HG03045 (cell line): ENCODE data around the gene COQ10A.
"Not testable (repeated sequence)": the region's sequence is repeated elsewhere in the genome, so short reads cannot be mapped to it uniquely, and the experiment has no call there.

Experiments used
- ATAC-seq: cut with Tn5 transposase; IDR thresholded peaks from one replicate; pipeline ENCODE4 v1.9.1; 2021; ENCODE audit warnings: mild to moderate bottlenecking, moderate library complexity; ENCODE audit not compliant: unreplicated experiment

Gene COQ10A

DNA sequence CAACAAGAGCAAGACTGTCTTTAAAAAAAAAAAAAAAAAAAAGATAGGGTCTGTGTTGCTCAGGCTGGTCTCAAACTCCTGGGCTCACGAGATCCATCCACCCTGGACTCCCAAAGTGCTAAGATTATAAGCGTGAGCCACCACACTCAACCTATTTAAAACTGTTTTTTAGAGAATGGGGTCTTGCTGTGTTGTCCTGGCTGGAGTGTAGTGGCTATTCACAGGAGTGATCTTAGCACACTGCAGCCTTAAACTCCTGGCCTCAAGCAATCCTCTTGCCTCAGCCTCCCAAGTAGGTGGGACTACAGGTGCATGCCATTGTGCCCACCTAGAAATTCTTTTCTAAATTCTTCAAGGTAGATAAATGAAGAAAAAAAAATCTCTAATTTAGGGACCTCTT lies 7.6 kb downstream of the COQ10A start:
- ATAC-seq = no peak

DNA sequence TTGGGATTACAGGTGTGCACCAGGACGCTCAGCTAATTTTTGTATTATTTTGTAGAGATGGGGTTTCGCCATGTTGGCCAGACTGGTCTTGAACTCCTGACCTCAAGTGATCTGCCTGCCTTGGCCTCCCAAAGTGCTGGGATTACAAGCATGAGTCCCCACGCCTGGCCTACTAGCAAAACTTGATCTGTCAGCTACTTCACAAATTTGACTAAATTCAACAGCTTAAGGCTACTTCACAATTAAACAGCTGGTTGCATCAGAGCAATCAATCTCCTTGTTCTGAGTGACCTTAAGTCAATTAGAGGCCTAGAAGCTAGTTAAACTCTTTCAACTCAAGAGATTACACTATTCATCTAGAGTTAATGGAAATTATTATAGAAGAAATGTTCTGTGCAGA lies 12.2 kb downstream of the COQ10A start:
- no peak for ATAC-seq

DNA sequence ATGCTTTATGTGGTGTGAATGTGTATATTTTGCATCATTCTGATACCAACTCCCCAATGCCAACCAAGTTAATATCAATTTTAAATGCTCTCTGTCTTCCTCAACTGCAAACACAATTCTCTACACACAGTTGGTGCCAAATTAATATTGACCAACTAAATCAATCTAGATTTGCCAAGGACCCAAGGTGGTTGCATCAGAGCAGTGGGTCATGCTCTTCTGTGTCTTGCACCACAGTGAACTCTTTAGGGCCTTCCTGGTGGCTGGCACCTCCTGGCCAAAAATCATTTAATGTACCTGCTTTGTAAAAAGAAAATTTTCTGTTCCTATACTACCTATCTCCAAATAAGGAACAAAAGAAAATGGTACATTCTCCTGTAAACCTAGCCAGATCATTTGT lies 14.1 kb downstream of the COQ10A start:
- ATAC-seq = no peak

DNA sequence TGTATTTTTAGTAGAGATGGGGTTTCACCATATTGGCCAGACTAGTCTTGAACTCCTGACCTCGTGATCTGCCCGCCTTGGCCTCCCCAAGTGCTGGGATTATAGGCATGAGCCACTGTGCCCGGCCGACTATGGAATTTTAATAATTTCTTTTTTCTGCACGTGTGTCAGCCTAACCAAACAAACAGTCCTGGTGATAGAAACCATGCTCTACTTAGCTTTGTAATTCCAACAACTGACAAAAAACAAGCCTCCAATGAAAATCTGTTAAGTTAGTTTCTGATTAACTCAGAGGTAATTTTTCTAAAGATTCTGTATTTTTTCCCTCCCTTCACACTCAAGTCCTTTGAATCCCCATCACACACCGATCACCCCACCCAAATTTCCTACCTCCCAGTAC lies 15.3 kb downstream of the COQ10A start:
- ATAC-seq = no peak

DNA sequence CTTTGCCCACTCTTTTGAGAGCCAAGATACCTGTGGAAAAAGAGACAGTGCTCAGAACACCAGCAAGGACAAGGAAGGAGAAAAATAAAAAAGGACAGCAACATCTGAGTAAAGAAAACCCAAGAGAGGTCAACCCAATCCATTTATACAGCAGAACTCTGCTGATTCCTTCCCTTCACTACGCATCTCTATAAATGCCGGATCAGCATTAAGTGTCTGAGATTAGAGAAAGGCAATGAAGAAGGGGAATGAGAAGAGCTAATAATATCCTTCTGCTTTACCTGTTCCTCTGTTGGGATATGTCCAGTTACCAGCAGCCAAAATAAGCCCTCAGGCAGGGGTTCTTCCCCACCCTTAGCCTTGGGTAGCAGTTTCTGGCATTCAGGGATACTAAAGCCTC lies 15.8 kb downstream of the COQ10A start:
- ATAC-seq = no peak

DNA sequence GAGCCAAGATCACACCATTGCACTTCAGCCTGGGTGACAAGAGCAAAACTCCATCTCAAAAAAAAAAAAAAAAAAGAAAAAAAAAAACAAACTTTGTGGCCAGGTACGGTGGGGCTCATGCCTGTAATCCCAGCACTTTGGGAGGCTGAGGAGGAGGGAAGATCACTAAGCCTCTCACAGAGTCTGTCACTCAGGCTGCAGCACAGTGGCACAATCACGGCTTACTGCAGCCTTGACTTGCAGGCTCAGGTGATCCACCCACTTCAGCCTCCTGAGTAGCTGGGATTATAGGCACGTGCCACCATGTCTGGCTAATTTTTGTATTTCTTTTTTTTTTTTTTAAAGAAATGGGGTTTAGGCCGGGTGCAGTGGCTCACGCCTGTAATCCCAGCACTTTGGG lies 17.5 kb downstream of the COQ10A start:
- not testable (repeated sequence) for ATAC-seq

DNA sequence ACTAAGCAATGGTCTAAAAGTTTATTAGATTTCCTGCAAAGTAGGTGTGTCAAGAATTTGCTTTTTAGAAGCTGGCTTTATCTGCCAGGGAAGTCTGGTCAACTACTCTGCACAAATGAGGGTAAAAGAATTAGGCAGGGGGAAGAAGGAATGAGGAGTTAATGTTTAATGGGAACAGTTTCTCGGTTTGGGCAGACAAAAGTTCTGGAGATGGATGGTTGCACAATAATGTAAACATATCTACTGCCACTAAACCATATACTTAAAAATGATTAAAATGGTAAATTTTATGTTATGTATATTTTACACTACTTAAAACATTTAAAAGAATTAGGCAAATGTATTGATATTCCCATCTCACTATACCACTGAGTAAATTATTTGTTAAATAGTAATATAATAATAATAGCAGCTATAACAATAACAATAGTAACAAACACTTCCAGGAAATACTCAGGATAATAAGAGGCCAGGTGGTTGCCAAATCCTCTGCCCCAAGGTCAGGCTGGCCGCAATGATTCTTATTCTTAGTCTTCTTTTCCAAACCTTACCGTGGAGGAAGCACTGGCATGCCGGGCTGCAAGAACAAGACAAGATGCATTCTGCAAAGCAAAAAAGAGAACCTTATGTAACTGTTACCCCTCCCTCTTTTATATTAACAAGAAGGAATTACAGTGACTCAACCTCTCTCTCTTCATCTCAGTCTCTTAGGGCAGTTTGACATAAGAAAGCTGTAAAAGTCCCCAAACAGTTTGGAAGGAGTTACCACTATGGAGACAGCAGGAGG lies 19.5 kb downstream of the COQ10A start:
- no peak for ATAC-seq

DNA sequence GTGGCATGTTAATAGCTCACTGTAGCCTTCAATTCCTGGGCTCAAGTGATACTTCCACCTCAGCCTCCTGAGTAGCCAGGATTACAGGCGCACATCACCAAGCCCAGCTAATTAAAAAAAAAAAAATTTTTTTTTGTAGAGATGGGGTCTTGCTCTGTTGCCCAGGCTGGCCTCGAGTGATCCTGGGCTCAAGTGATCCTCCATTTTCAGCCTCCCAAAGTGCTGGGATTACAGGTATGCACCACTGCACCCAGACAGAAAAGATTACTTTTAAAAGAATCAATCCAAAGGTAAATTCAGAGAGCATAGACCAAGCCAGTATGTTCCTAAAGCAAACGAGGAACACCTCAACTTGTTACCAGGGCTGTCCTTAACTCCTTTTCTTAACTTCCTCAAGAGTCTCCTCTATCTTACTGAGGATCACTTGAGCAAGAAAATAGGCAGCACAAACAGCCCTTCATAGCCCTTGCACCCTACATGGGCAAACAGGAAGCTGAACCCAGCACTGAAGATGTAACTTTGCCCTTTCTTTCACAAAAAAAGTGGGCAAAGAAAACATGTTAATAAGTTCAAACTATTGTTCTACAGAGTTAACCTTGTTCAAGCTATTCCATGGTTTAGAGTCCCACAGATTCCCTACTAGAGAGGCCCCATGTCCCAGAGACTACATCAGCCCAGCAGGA lies 22.1 kb downstream of the COQ10A start:
- ATAC-seq = no peak

DNA sequence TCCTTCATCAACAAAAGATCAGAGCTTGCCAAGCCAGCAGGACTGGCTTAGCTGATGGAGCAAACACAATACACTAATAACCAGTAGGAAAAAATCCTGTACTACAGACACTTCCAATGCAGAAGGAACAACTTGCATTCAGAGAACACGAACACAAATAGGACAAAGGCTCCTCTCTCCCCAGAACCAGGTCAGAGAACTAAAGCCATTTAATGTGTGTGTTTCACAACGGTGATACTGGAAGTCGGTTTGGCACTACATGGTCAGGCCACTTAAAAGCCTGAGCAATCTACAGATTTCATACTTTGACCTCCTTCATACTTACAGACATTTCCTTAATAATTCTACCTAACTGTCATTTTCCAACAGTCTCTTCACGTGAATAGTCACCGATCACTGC lies 27.1 kb downstream of the COQ10A start:
- no peak for ATAC-seq

DNA sequence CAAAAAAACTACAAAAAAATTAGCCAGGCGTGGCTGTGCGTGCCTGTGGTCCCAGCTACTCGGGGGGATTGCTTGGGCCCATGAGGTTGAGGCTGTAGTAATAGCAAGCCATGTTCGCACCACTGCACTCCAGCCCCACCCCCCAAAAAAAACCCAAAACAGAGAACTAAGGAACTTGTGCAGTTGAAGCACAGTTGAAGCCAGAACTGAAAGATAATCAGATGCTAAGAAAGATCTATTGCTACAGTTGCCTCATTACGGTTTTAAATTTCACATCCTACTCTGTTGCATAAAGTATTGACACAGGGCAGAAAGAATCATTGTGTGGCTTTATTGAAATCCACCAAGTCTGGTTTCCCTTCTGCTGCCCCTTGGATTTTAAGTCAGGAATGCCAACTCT lies 29.6 kb downstream of the COQ10A start:
- no peak for ATAC-seq

DNA sequence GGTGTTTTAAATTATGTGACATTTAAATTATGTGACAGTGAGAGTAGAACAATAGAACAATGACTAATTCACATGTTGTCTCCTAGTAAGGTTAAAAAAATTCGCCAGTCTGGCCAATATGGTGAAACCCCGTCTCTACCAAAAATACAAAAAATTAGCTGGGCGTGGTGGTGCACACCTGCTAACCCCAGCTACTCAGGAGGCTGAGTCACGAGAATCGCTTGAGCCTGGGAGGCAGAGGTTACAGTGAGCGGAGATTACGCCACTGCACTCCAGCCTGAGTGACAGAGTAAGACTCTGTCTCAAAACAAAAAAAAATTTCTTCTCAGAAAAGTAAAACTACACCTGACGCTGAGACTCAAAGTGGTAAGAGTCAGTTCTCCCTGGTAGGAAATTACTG lies 30.7 kb downstream of the COQ10A start:
- ATAC-seq = no peak

DNA sequence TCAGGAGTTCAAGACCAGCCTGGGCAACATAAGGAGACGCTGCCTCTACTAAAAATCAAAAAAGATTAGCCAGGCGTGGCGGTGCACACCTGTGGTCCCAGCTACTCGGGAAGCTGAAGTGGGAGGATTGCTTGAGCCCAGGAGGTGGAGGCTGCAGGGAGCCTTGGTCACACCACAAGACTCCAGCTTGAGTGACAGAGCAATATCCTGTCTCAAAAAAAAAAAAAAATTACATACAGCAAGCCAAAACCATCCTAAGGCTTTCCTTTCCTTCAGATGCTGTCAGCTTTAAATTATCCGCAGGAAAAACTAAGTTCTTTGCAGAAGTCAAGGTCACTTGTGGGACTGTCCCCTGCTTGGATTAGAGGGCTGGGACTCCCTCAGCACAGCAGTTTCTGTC lies 32.1 kb downstream of the COQ10A start:
- ATAC-seq = no peak

DNA sequence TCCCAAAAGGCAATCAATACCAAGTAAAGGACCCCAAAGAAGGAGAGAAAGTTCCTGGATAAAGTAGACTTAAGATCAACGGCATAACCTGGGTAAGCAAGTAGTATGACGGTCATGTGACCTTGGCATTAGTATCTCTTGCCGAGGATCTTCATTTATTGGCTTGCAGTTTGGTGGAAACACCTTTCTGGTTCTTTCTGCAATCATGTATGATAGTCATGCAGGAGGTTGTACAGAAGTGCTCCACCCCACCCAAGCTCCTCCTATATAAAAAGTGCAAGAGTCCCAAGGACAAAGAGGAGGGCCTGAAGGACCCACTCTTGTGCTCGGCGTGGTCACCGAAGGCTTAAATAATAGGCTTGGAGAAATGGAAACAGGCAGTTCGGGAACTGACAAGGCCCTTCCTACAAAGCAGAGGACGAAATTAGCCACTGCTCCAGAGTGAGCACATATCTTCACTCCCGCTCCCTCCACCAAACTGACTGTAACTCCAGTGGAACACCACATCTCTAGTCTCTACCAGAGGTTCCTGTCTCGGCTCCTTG lies 32.6 kb downstream of the COQ10A start:
- ATAC-seq = no peak

DNA sequence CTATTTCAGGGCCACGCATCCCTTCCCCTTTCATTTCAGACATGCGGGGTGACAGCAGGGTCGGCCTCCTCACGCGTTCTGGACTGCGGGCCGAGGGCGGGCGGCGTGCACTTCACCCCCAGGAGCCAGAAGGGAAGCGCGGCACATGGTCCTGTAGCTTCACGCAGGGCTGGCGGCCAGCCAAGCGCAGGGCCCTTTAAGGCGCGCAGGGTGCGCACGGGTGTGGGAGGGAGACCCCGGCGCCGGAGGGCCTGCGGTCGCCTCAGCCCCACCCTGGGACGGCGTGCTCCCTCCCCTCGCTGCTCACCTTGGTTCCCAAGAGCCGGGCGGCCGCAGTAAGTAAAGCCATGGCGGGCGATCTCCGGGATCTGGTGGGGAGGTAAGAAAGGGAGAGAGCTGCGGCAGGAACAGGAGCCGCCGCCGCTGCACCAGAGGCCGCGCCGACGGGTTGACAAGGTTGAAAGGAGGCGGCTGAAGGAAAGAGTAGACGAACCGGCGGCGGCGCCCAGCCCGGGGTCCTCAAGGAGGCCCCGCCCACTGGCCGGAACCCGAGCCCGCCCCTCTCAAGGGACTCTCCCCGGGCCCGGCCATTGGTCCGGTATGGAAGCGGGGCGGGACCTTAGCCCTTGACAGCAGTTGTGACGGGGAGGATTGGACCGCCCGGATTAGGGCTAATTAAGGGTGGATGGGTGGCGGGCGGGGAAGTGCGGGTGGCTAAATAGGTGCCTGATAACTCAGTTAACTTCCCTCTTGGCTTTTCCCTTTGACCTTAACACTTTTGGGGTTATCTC lies 33.3 kb downstream of the COQ10A start, which contains the start of gene CS:
CS (minus strand) TSS at position 478 of the 791 bp plus-strand sequence; CDS start at position 349, 129 bp downstream.
- ATAC-seq = peak; percentile 95

DNA sequence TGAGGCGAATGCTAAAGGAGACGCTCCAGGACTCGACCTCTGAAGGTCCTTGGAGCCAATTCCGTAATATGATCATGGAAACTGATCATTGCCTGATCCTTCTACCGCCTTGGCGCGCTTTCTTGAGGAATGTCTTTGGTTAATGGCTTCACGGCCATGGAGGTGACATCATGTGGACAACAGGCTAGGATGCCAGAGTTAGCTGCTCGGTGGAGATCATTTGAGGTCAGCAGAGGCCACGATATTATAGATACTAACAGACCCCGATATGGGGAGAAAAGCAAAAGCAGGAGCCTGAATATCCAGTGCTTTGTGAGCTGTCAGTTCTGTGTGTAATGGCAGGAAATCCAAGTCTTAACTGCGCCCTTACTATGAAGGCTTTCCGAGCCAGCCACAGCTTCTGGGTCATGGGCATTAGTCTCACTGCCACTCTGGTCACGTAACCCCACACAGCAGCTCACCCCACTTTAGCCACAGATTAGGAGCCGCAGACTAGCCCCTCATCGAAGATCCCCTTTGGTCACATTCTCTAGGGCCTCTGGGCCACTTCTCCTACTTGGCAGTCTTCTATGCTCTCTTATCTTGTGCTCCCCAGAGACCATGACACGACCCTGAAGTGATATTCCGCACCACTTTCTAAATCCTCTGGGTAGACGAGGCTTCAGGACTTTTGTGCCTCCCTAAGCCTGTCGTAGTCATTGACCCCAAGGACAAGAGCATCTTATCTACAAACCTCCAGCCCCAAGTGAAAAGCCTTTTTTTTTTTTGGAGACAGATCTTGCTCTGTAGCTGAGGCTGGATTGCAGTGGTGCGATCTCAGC lies 34.1 kb downstream of the COQ10A start:
- ATAC-seq = no peak

DNA sequence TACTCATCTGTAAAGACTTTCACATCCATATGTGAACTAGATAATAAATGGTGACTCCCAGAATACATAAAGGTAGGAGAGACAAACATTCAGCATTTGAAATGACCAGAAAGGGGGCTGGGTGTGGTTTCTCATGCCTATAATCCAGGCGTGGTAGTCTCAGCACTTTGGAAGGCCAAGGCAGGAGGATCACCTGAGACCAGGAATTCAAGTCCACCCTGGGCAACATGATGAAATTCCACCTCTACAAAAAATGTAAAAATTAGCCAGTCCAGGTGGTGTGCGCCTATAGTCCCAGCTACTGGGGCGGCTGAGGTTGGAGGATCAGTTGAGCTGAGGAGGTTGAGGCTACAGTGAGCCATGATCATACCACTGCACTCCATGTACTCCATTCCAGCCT lies 37.5 kb downstream of the COQ10A start:
- no peak for ATAC-seq

DNA sequence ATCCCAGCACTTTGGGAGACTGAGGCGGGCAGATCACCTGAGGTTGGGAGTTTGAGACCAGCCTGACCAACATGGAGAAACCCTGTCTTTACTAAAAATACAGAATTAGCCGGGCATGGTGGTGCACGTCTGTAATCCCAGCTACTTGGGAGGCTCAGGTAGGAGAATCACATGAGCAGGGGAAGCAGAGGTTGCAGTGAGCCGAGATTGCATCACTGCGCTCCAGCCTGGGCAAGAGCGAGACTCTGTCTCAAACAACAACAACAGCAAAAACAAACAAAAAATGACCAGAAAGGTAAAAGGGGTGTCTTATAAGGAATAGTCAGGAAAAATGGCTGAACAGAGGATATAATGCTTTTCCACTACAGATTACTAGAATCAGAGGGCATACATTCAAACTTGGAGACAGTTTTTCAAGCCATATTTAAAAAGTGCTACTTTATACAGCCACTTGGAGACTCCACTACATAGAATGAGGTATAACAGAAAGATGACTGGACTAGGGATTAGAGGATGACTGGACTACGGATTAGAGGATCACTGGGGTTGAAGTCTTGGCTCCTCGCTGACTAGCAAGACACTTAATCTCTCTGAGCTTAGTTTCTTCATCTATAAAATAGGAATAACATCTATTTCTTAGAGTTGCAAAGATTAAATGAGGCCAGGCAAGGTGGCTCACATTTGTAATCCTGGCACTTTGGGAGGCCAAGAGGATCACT lies 38.3 kb downstream of the COQ10A start:
- no peak for ATAC-seq

DNA sequence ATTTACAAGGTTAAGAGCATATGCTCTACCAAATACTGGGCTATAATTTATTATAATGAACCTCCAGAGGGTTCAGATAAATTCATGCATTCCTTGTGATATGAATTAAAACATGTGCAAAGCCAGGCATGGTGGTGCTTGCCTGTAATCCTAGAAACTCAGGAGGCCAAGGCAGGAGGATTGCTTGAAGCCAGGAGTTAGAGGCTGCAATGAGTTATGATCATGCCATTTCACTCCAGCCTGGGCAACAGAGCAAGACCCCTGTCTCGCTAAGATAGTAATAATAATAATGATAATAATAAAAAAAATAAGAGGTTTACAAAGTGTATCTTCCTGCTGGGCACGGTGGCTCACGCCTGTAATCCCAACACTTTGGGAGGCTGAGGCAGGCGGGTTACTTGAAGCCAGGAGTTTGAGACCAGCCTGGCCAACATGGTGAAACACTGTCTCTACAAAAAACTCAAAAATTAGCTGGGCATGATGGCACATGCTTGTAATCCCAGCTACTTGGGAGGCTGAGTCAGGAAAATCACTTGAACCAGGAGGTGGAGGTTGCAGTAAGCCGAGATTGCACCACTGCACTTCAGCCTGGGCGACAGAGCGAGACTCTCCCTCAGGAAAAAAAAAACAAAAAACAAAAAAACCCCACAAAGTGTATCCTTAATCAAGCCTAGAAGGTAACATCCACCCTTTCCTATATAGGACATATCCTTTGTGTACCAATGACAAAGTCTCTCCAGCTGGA lies 40.7 kb downstream of the COQ10A start:
- no peak for ATAC-seq

DNA sequence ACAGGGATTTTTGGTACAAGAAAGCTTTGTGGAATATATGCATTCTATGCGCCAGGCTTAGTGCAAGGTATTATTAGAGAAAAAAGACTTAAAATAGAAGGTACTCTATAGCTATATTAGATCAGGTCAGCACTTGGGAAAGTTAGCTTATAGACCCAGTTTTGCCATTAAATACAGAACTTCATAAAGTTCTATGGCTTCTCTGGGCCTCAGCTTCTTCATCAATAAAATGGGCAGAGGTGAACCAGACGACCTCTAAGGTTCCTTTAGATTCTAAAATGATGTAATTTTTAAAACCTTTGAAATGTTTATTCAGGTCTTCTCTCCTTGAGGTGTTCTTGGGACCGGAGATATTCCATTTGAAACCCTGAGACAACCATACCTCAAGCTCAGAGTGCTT lies 42.0 kb downstream of the COQ10A start:
- no peak for ATAC-seq
